K562 (cell line): Measurements from ENCODE around the gene ABCG2. TPM values are rescaled to one million over a fixed set of nuclear protein-coding genes. Genes with fewer than 3 reads are reported as not detected.

Experiments used
- ATAC-seq: fragments of 200-7000 bp; cut with Tn5 transposase; 3 replicates; pipeline ENCODE4 v1.9.1; 2020; ENCODE audit warnings: moderate library complexity
- BruUV-seq: library from RNA; stranded (reverse); fragments of 400-500 nt; replicated peaks from 2 replicates; lab custom pipeline; 2021; lab: Mats Ljungman, UMichigan
- CTCF ChIA-PET: fragments of 300-600 bp; formaldehyde crosslinking; extraction: SDS; loops from one replicate; lab custom pipeline; 2021; ENCODE audit warnings: low intra/inter-chr PET ratio; lab: Yijun Ruan, JAX
- POLR2A ChIA-PET: fragments of 300-600, 350-650 bp; sonication (Branson Sonifier 250); formaldehyde crosslinking; extraction: SDS; loops from one replicate; lab custom pipeline; 2021; ENCODE audit warnings: antibody characterized with exemption, inconsistent platforms; lab: Yijun Ruan, JAX
- DNase-seq, 4 experiments: peaks; one replicate each; pipeline versions ENCODE4 v3.0.0 to v3.0.0-alpha.2; 2011 to 2018; ENCODE audit warnings: low spot score in 3 of 4, mixed read lengths in 3 of 4; ENCODE audit errors: extremely low read depth in 1 of 4
- FAIRE-seq: peaks from 2 replicates; lab custom pipeline; 2011; peaks lifted over from hg19 to GRCh38; lab: Jason Lieb, UNC
- H2AFZ ChIP-seq: 2 replicates; pipeline ENCODE4 v1.6.0; 2011; ENCODE audit warnings: low read depth, low read length, control low read depth, inconsistent platforms
- H3K27ac ChIP-seq: fragments of 200-600 bp; 3 replicates; pipeline ENCODE4 v1.8.0; 2011; ENCODE audit warnings: low read depth, mild to moderate bottlenecking, control low read depth, inconsistent platforms, low read length, moderate library complexity, mixed read lengths; ENCODE audit errors: extremely low read depth
- H3K27me3 ChIP-seq, 2 experiments: fragments of 300-600 bp in 1 of 2; 2 replicates in 1 of 2; 3 replicates in 1 of 2; pipeline versions ENCODE4 v1.6.0 to v1.8.0; 2011; ENCODE audit warnings: inconsistent platforms in 2 of 2, low read length in 2 of 2, mild to moderate bottlenecking in 1 of 2, mixed read lengths in 1 of 2, moderate library complexity in 1 of 2; ENCODE audit not compliant: control insufficient read depth in 2 of 2, insufficient read depth in 2 of 2
- H3K36me3 ChIP-seq: fragments of 300-600 bp; 3 replicates; pipeline ENCODE4 v1.8.0; 2011; ENCODE audit warnings: mild to moderate bottlenecking, low read length, inconsistent platforms; ENCODE audit not compliant: control insufficient read depth, insufficient read depth
- H3K4me1 ChIP-seq, 2 experiments: fragments of 200-600 bp in 1 of 2; replicated peaks in 1 of 2; 2 replicates in 1 of 2; 3 replicates in 1 of 2; pipeline versions ENCODE4 v1.5.1 to v1.8.0; 2011; ENCODE audit warnings: inconsistent platforms in 2 of 2, low read length in 2 of 2, mild to moderate bottlenecking in 1 of 2, mixed read lengths in 1 of 2, moderate library complexity in 1 of 2; ENCODE audit not compliant: control insufficient read depth in 2 of 2, insufficient read depth in 2 of 2
- H3K4me2 ChIP-seq: 2 replicates; pipeline ENCODE4 v1.6.1; 2011; ENCODE audit warnings: low read length, control low read depth, inconsistent platforms, mixed read lengths; ENCODE audit not compliant: insufficient read depth
- H3K4me3 ChIP-seq: fragments of 200-600 bp; sonication (generic), shearing (Covaris generic); 2 replicates; pipeline ENCODE4 v1.5.1; 2016; ENCODE audit warnings: control low read depth, inconsistent platforms
- H3K79me2 ChIP-seq: fragments of 200-600 bp; 3 replicates; pipeline ENCODE4 v1.8.0; 2011; ENCODE audit warnings: low read length, inconsistent platforms; ENCODE audit not compliant: control insufficient read depth, insufficient read depth
- H3K9ac ChIP-seq, 2 experiments: 2 replicates each; pipeline versions ENCODE4 v1.6.0 to v1.6.1; 2011; ENCODE audit warnings: low read depth in 2 of 2, low read length in 2 of 2, control low read depth in 1 of 2, inconsistent platforms in 1 of 2, mild to moderate bottlenecking in 1 of 2, mixed read lengths in 1 of 2; ENCODE audit not compliant: insufficient read depth in 1 of 2
- H3K9me1 ChIP-seq: one replicate; pipeline ENCODE4 v1.6.0; 2011; ENCODE audit warnings: inconsistent platforms, mild to moderate bottlenecking, low read length, moderate library complexity; ENCODE audit not compliant: control insufficient read depth, insufficient read depth
- H3K9me3 ChIP-seq: replicated peaks from 2 replicates; pipeline ENCODE4 v1.5.1; 2011; ENCODE audit warnings: low read depth, low read length, inconsistent platforms; ENCODE audit not compliant: control insufficient read depth, insufficient read depth
- H4K20me1 ChIP-seq: replicated peaks from 2 replicates; pipeline ENCODE4 v1.6.1; 2011; ENCODE audit warnings: low read length, inconsistent platforms, mixed read lengths; ENCODE audit not compliant: control insufficient read depth, insufficient read depth
- CEBPZ ChIP-seq: fragments of 150-350 bp; IDR thresholded peaks from 2 replicates; pipeline ENCODE4 v1.6.1; 2014; ENCODE audit warnings: low read depth, mild to moderate bottlenecking, low read length, borderline replicate concordance
- FOXM1 ChIP-seq, 2 experiments: fragments of 450-650 bp in 1 of 2; sonication (generic) in 1 of 2; formaldehyde crosslinking in 1 of 2; IDR thresholded peaks; 2 replicates each; pipeline versions ENCODE4 v1.6.1 to v1.9.0; 2017 to 2022; ENCODE audit warnings: low read depth in 2 of 2, mild to moderate bottlenecking in 2 of 2, missing genetic modification reagents in 1 of 2, moderate library complexity in 1 of 2
- HDAC6 ChIP-seq: IDR thresholded peaks from 2 replicates; pipeline ENCODE4 v1.6.1; 2012; ENCODE audit warnings: low read depth, mild to moderate bottlenecking, control low read depth, inconsistent platforms, low read length, moderate library complexity
- HDAC8 ChIP-seq: fragments of 450-650 bp; IDR thresholded peaks from 2 replicates; pipeline ENCODE4 v1.6.1; 2016; ENCODE audit warnings: mild to moderate bottlenecking, missing genetic modification characterization, moderate library complexity, missing compliant biosample characterization
- HNRNPL ChIP-seq: fragments of 200-400 bp; formaldehyde crosslinking; IDR thresholded peaks from 2 replicates; pipeline ENCODE4 v1.6.1; 2017; ENCODE audit warnings: low read depth, mild to moderate bottlenecking, low read length
- MIER1 ChIP-seq: fragments of 450-650 bp; IDR thresholded peaks from 2 replicates; pipeline ENCODE4 v1.6.1; 2016; ENCODE audit warnings: antibody characterized with exemption, mild to moderate bottlenecking, low read depth
- NR2F6 ChIP-seq: fragments of 450-650 bp; formaldehyde crosslinking; IDR thresholded peaks from 2 replicates; pipeline ENCODE4 v1.4.0; 2020; ENCODE audit warnings: mild to moderate bottlenecking
- POLR2G ChIP-seq: fragments of 200-400 bp; formaldehyde crosslinking; IDR thresholded peaks from 2 replicates; pipeline ENCODE4 v1.6.1; 2017; ENCODE audit warnings: low read depth, mild to moderate bottlenecking, antibody characterized with exemption, low read length, moderate library complexity
- PURB ChIP-seq: sonication (generic); formaldehyde crosslinking; IDR thresholded peaks from 2 replicates; pipeline ENCODE4 v1.9.0; 2021; ENCODE audit warnings: low read depth, mild to moderate bottlenecking, missing genetic modification reagents
- SIN3B ChIP-seq: fragments of 450-650 bp; IDR thresholded peaks from 2 replicates; pipeline ENCODE4 v1.6.1; 2017; ENCODE audit warnings: low read depth, mild to moderate bottlenecking, moderate library complexity
- SNRNP70 ChIP-seq: fragments of 200-400 bp; formaldehyde crosslinking; optimal IDR thresholded peaks from 2 replicates; pipeline ENCODE3; 2017; ENCODE audit warnings: low read depth, low read length
- ZC3H11A ChIP-seq: IDR thresholded peaks from 2 replicates; pipeline ENCODE4 v1.6.1; 2012; ENCODE audit warnings: low read depth, low read length, improper control_type of control experiment
- ZEB2 ChIP-seq: fragments of 450-650 bp; IDR thresholded peaks from 2 replicates; pipeline ENCODE4 v1.6.1; 2016
- ZNF24 ChIP-seq: fragments of 450-650 bp; IDR thresholded peaks from 2 replicates; pipeline ENCODE4 v1.6.1; 2016
- ZNF384 ChIP-seq: IDR thresholded peaks from 2 replicates; pipeline ENCODE4 v1.6.1; 2012; ENCODE audit warnings: low read depth, low read length, improper control_type of control experiment
- WGBS: fragments of 100-300 bp; shearing (Covaris generic); methylation state at CpG from one replicate; pipeline ENCODE4 v1.1.6; 2016; ENCODE audit warnings: low coverage, mixed read lengths; ENCODE audit not compliant: insufficient coverage; ENCODE audit errors: missing lambda C conversion rate; 5-methylcytosine and 5-hydroxymethylcytosine counted together
- in situ Hi-C: fragments of 300-500 bp; cut with MboI; formaldehyde crosslinking; loops from 4 replicates; pipeline ENCODE4 v1.15.0; 2018; ENCODE audit warnings: inconsistent platforms, mixed read lengths
- intact Hi-C: fragments of 100-400 bp; cut with micrococcal nuclease; formaldehyde crosslinking; loops from 2 replicates; pipeline ENCODE4 v1.14.2; 2022
- polyA plus RNA-seq, 8 experiments: library from polyadenylated mRNA; depleted of rRNA in 4 of 8; stranded (reverse) in 5 of 8; unstranded in 3 of 8; fragments of >200 nt; fragmentation: Nextera tagmentation in 2 of 8; fragmentation: Illumina TruSeq in 1 of 8; extraction: Ambion mirVana in 2 of 8; extraction: Trizol in 1 of 8; gene quantifications; 2 replicates each; pipeline versions ENCODE4 v1.2.1 to v1.2.3, GENCODE V29; 2011 to 2014; ENCODE audit warnings: inconsistent platforms in 1 of 8, missing spikeins in 1 of 8
- total RNA-seq, 7 experiments: library from RNA; depleted of rRNA in 6 of 7; stranded (reverse); fragments of >200 nt in 6 of 7; fragmentation: Illumina TruSeq in 2 of 7; extraction: Trizol in 2 of 7; gene quantifications; 2 replicates each; pipeline versions ENCODE4 v1.2.1 to v1.2.3, GENCODE V29; 2011 to 2021; ENCODE audit warnings: low replicate concordance in 1 of 7

The ABCG2 gene
- total and polyA plus RNA-seq, 9 of the 15 experiments (the other 6 are each of a cell fraction or from before 2014, with no cell fraction given) = 0.01 to 0.36 (median 0.11) TPM; not detected in 4

- WGBS = 5% methylated on average over 7 of the region's 7 CpGs
- H3K27me3 ChIP-seq = 0 out of 5 replicates have a peak, but pooled peaks cover 0 to 6% of the 10 kb centered on the region in 2 experiments
- no peak for TF ChIP-seq ZNF24
- TF ChIP-seq POLR2G = no peak
- TF ChIP-seq HNRNPL = no peak
- TF ChIP-seq CEBPZ = no peak
- TF ChIP-seq NR2F6 = no peak
- no peak for TF ChIP-seq HDAC6
- no peak for TF ChIP-seq MIER1
- TF ChIP-seq SIN3B = no peak
- TF ChIP-seq PURB = no peak
- TF ChIP-seq ZC3H11A = no peak
- TF ChIP-seq HDAC8 (tag) = no peak
- TF ChIP-seq FOXM1 (IDR thresholded peaks at IDR 0.05; ENCODE audit: low read depth) = no peak
- no peak for TF ChIP-seq FOXM1 (CRISPR knock-in tag; IDR thresholded peaks at IDR 0.05; ENCODE audit: low read depth)
- no peak for TF ChIP-seq ZNF384
- no peak for TF ChIP-seq ZEB2
- TF ChIP-seq SNRNP70 = no peak
- no peaks in the 10 kb centered on the region for H3K4me1 ChIP-seq
- FAIRE-seq (no peak), ATAC-seq (no peak), DNase-seq (no peak)
- H3K36me3 ChIP-seq = no peaks in the 10 kb centered on the region
- H4K20me1 ChIP-seq = no peaks in the 10 kb centered on the region
- intact Hi-C loops = no loop called here
- POLR2A ChIA-PET = no interaction called here
- H3K9me1 ChIP-seq = no peaks in the 10 kb centered on the region
- no TSS peak for BruUV-seq
- no peak overlapping the region for H3K27ac ChIP-seq
- CTCF ChIA-PET = no interaction called here
- H3K4me3 ChIP-seq = no peak overlapping the region
- H2AFZ ChIP-seq = no peak overlapping the region
- no peak overlapping the region for H3K9ac ChIP-seq
- no peaks in the 10 kb centered on the region for H3K9me3 ChIP-seq
- no peak overlapping the region for H3K4me2 ChIP-seq
- no peaks in the 10 kb centered on the region for H3K79me2 ChIP-seq
- in situ Hi-C loops = no loop called here
Measured at GRCh38 chr4:88077911-88078524, 80.4 kb downstream of the ABCG2 start.
